ENCODE measurements around the gene PGAM4.
"Not testable (repeated sequence)": the region's sequence is repeated elsewhere in the genome, so short reads cannot be mapped to it uniquely, and the experiment has no call there.

Gene PGAM4

DNA sequence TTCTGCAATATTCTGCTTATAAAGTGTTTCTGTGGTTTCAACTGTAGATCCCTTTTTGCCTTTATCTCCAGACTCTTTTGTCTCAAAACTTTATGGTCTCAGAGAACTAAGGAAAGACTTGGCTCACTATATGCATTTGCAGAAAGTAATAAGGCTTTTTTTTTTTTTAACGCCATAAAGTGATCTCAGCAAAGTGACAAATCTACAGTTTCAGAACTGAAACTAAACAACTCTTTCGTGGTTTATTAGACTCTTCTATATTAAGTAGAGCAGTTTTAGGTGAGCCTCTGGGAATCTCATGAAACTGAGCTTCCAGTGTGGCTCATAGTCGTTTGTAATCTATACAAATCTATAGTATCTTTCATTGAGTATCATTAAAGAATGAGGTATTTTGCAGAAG lies 43.7 kb downstream of the PGAM4 start:
- DNase-seq (ENCODE audit: low read depth in 2 of 2): no peak

DNA sequence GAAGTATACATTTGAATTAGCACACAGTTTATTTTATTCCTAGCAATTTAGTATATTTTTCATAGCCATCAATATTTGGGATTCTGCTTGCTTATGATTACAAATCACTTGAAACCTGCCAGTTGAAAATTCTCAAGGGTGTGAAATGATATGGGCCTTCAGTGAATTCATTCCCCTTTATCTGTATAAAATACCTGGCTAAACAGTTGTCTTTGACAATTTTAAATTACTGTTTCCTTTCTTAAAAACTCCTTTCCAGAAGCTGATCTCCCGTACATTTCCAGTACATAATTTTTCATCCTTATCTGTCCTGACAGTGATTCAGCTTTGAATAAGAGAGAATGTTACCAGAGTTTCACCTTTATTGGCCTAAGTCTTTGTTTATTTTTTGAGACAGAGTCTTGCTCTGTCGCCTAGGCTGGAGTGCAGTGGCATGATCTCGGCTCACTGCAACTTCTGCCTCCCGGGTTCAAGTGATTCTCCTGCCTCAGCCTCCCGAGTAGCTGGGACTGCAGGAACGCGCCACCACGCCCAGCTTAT lies 45.0 kb downstream of the PGAM4 start:
- DNase-seq (ENCODE audit: low read depth in 2 of 2): no peak

DNA sequence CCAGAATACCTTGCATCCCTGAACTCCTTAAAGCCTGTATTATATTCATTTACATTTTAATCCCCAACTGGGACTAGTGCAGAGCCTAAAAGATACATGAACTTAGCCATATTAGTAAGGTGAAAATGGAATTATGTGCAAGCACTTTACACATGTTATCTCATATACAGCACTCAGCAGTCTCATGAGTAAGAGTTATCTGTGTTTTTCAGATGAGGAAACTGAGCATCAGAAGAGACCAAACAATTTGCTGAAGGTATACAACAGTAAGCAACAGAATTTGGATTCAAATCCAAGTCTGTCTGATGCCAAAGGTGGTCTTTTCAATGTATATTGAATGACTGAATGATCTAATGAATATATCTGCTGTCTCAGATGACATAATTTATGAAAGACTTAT lies 46.7 kb downstream of the PGAM4 start:
- DNase-seq (ENCODE audit: low read depth in 2 of 2): no peak

GRCh38 chrX:77919370-77919769 lies 50.1 kb downstream of the PGAM4 start:
- not testable (repeated sequence) for DNase-seq (ENCODE audit: low read depth in 2 of 2)

DNA sequence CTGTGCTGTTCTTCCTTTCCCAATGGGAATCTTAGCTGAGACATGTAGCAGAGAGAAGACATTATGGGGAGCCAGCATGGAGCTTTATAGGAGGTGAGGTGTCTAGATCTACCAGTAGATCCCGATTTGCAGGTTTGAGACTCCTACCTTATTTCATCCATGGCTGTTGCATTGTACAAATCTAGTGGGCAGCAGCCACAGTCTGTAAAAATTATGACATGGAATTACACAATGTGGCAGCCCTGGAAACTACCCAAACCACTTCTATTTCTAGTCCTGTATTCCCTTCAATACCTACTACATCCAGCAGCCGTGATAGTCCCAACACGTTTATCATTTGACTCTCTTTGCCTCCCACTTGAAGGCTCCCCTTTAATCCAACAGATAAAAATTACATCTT lies 50.9 kb downstream of the PGAM4 start:
- DNase-seq (ENCODE audit: low read depth in 2 of 2): no peak
